ENCODE measurements around the gene RAB33A. TPM values are rescaled to one million over a fixed set of nuclear protein-coding genes. Genes with fewer than 3 reads are reported as not detected.

Gene RAB33A
- total and polyA plus RNA-seq, 9 of the 15 experiments (the other 6 are each of a cell fraction or from before 2014, with no cell fraction given) = 0.04 to 0.20 (median 0.06) TPM; not detected in 4

GRCh38 chrX:130179579-130180215, 7.9 kb downstream of the RAB33A start (continued):
- TF ChIP-seq DNMT1 (IDR thresholded peaks at IDR 0.05) (0 out of 2 replicates have a peak, but pooled peaks have one; percentile 61), NFATC3 (IDR thresholded peaks at IDR 0.05) (0 out of 2 replicates have a peak, but pooled peaks have one; percentile 68), DPF2 (IDR thresholded peaks at IDR 0.05) (peak; percentile 100), TARDBP (IDR thresholded peaks at IDR 0.05) (peak; percentile 82; the same call in 1 of the 2 replicates), TFE3 (CRISPR knock-in tag; IDR thresholded peaks at IDR 0.05) (no peak), HMGN3 (IDR thresholded peaks at IDR 0.05; ENCODE audit: borderline replicate concordance, extremely low read depth, insufficient read length, low read depth, low read length) (peak; percentile 96), NEUROD1 (IDR thresholded peaks at IDR 0.05; ENCODE audit: borderline replicate concordance, low read depth, low read length, partially characterized antibody) (peak; percentile 81), KDM1A (IDR thresholded peaks at IDR 0.05) (peak; percentile 99), FOXJ3 (CRISPR knock-in tag; IDR thresholded peaks at IDR 0.05) (no peak), NCOA1 (IDR thresholded peaks at IDR 0.05; ENCODE audit: low read depth) (peak; percentile 91), NONO (IDR thresholded peaks at IDR 0.05; ENCODE audit: low read depth in 2 of 2, low read length in 1 of 2) (peak in 1 of 2 experiments; percentile 84; a peak in 1 of 4 replicates), TOE1 (IDR thresholded peaks at IDR 0.05; ENCODE audit: borderline replicate concordance) (0 out of 2 replicates have a peak, but pooled peaks have one; percentile 62), TOE1 (CRISPR knock-in tag; IDR thresholded peaks at IDR 0.05; ENCODE audit: borderline replicate concordance, low read depth) (no peak), ZNF384 (IDR thresholded peaks at IDR 0.05; ENCODE audit: low read depth, low read length) (peak; percentile 7; the same call in 1 of the 2 replicates), TAF15 (IDR thresholded peaks at IDR 0.05; ENCODE audit: low read depth, low read length) (no peak), MLLT1 (IDR thresholded peaks at IDR 0.05) (peak; percentile 24 to 96; a peak in 2 of 4 replicates), FOXO4 (CRISPR knock-in tag; IDR thresholded peaks at IDR 0.05) (no peak), HINFP (tag; conservative IDR thresholded peaks at IDR 0.05; ENCODE audit: low read depth) (no peak), MEF2A (IDR thresholded peaks at IDR 0.05; ENCODE audit: control insufficient read depth, low read depth, low read length) (peak; percentile 57; the same call in 1 of the 2 replicates), NR2C2 (CRISPR knock-in tag; IDR thresholded peaks at IDR 0.05) (no peak), NR2C2 (tag; IDR thresholded peaks at IDR 0.05) (peak; percentile 48; the same call in 1 of the 2 replicates), KDM2B (CRISPR knock-in tag; IDR thresholded peaks at IDR 0.05) (no peak), NR1H2 (CRISPR knock-in tag; IDR thresholded peaks at IDR 0.05) (no peak)

All from K562 (cell line).